Measurements from ENCODE around the gene MOB3A.

The MOB3A gene

DNA sequence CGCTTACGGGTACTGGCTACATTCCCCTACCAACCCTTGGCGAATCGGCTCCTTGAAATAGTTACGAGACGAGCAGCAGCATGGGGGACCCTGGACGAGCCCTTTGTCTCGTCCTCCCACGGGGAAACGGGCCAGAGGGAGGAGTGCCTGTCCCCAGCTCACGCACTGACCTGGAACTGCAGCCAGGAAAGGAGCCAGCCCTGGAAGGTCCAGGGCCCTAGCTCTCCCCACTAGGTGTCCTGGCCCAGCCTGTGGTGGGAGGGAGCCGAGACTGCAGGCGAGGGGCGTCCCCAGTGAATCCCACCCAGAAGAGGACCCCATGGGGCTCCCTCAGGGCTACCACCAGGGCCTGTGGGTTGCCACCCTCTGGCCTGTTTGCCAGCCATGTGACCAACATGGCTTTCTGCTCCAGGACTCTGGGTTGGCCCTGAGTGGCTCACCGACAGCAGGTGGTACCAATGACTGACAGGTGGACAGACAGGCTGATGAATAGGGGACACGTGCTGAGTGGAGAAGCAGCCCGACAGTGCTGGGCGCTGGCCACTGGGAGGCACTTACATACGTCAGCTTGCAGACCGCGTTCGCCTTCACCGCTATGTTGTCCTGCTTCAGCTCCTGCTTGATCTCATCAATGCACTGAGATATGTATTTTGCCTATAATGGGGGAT is 42.1 kb upstream of the MOB3A start:
- peaks cover 39% of the 10 kb centered on the region for H3K79me2 ChIP-seq (ENCODE audit: insufficient read depth, low read length)

GRCh38 chr19:2136796-2137195 is 40.7 kb upstream of the MOB3A start:
- Histone ChIP-seq H3K27me3 (ENCODE audit: insufficient read depth, low read length, poor library complexity, severe bottlenecking) (no peaks in the 10 kb centered on the region), H3K36me3 (ENCODE audit: insufficient read depth, low read length) (peaks cover 50% of the 10 kb centered on the region; the same call in 1 of the 2 replicates), H3K9me3 (ENCODE audit: insufficient read depth, low read depth, low read length) (no peaks in the 10 kb centered on the region), H3K4me1 (ENCODE audit: insufficient read depth, low read length, poor library complexity, severe bottlenecking) (no peaks in the 10 kb centered on the region), H3K9me2 (replicated peaks; ENCODE audit: low read depth, low read length) (no peaks in the 10 kb centered on the region), H3K4me2 (ENCODE audit: low read depth, low read length, poor library complexity, severe bottlenecking) (no peak overlapping the region), H3K79me2 (ENCODE audit: insufficient read depth, low read length) (peaks cover 27% of the 10 kb centered on the region), H2AFZ (ENCODE audit: low read length) (no peak overlapping the region), H3K9ac (ENCODE audit: low read depth, low read length, poor library complexity, severe bottlenecking) (no peak overlapping the region), H3K4me3 (ENCODE audit: low read length, poor library complexity, severe bottlenecking) (no peak overlapping the region), H4K20me1 (ENCODE audit: insufficient read depth, low read length, poor library complexity, severe bottlenecking) (no peaks in the 10 kb centered on the region), H3F3A (ENCODE audit: low read depth) (no peaks in the 10 kb centered on the region)
- TF ChIP-seq EZH2phosphoT487 (IDR thresholded peaks at IDR 0.05; ENCODE audit: borderline replicate concordance) = no peak
- TF ChIP-seq, protein P1, sequence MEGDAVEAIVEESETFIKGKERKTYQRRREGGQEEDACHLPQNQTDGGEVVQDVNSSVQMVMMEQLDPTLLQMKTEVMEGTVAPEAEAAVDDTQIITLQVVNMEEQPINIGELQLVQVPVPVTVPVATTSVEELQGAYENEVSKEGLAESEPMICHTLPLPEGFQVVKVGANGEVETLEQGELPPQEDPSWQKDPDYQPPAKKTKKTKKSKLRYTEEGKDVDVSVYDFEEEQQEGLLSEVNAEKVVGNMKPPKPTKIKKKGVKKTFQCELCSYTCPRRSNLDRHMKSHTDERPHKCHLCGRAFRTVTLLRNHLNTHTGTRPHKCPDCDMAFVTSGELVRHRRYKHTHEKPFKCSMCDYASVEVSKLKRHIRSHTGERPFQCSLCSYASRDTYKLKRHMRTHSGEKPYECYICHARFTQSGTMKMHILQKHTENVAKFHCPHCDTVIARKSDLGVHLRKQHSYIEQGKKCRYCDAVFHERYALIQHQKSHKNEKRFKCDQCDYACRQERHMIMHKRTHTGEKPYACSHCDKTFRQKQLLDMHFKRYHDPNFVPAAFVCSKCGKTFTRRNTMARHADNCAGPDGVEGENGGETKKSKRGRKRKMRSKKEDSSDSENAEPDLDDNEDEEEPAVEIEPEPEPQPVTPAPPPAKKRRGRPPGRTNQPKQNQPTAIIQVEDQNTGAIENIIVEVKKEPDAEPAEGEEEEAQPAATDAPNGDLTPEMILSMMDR (conservative IDR thresholded peaks at IDR 0.05; ENCODE audit: low read length) = no peak

More for the DNA sequence above, 42.1 kb upstream of the MOB3A start:
- Histone ChIP-seq H3K27me3 (ENCODE audit: insufficient read depth, low read length, poor library complexity, severe bottlenecking) (no peaks in the 10 kb centered on the region), H4K20me1 (ENCODE audit: insufficient read depth, low read length, poor library complexity, severe bottlenecking) (no peaks in the 10 kb centered on the region), H3K9me2 (replicated peaks; ENCODE audit: low read depth, low read length) (no peaks in the 10 kb centered on the region), H3K9ac (ENCODE audit: low read depth, low read length, poor library complexity, severe bottlenecking) (no peak overlapping the region), H3K36me3 (ENCODE audit: insufficient read depth, low read length) (peaks cover 36% of the 10 kb centered on the region; the same call in 1 of the 2 replicates), H3K9me3 (ENCODE audit: insufficient read depth, low read depth, low read length) (no peaks in the 10 kb centered on the region), H3K4me1 (ENCODE audit: insufficient read depth, low read length, poor library complexity, severe bottlenecking) (no peaks in the 10 kb centered on the region), H3K4me3 (ENCODE audit: low read length, poor library complexity, severe bottlenecking) (no peak overlapping the region), H2AFZ (ENCODE audit: low read length) (no peak overlapping the region), H3K4me2 (ENCODE audit: low read depth, low read length, poor library complexity, severe bottlenecking) (no peak overlapping the region), H3F3A (ENCODE audit: low read depth) (no peaks in the 10 kb centered on the region)
- TF ChIP-seq, protein P1 (conservative IDR thresholded peaks at IDR 0.05; ENCODE audit: low read length) = no peak
- TF ChIP-seq EZH2phosphoT487 (IDR thresholded peaks at IDR 0.05; ENCODE audit: borderline replicate concordance) = no peak

DNA sequence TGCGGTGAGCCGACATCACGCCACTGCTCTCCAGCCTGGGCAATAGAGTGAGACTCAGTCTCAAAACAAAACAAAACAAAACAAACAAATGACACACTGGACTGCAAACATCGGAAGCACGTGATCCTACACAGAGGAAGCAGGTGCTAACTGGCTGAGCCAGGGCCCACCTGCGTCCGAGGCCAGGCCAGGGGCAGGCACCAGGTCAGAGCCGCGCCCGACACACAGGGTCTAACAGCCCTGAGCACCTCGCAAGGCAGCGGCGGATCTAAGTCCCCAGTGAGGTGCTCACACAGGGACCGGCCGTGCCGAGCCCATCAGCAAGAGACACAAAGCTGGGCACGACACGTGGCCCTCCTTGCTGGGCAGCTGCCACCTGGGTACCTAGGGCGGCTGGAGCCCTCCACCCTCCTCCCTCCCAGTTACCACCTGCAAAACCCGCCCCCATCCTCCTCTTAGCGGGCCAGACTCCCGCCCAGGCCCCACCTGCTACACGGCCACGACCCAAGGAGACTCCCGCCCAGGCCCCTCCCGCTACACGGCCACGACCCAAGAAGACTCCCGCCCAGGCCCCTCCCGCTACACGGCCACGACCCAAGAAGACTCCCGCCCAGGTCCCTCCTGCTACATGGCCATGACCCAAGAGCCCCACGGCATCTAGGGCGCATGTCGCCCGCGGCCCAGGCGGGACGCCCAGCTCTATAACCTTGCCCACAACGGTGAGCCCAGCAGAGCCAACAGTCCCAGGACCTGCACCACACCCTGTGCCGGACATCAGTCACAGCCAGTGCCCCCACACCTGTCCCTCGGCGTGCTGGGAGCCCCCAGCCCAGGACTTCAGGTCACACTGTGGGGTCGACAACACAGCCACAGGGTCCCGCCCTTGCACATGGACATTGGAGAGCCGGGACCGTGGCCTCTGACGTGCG is 39.6 kb upstream of the MOB3A start:
- Histone ChIP-seq H3K4me3 (ENCODE audit: low read length, poor library complexity, severe bottlenecking) (no peak overlapping the region), H3K36me3 (ENCODE audit: insufficient read depth, low read length) (peaks cover 56% of the 10 kb centered on the region; the same call in 1 of the 2 replicates), H3K79me2 (ENCODE audit: insufficient read depth, low read length) (peaks cover 17% of the 10 kb centered on the region), H2AFZ (ENCODE audit: low read length) (no peak overlapping the region), H3K9me2 (replicated peaks; ENCODE audit: low read depth, low read length) (no peaks in the 10 kb centered on the region), H3K9me3 (ENCODE audit: insufficient read depth, low read depth, low read length) (no peaks in the 10 kb centered on the region), H4K20me1 (ENCODE audit: insufficient read depth, low read length, poor library complexity, severe bottlenecking) (no peaks in the 10 kb centered on the region), H3F3A (ENCODE audit: low read depth) (no peaks in the 10 kb centered on the region), H3K9ac (ENCODE audit: low read depth, low read length, poor library complexity, severe bottlenecking) (no peak overlapping the region), H3K4me1 (ENCODE audit: insufficient read depth, low read length, poor library complexity, severe bottlenecking) (no peaks in the 10 kb centered on the region), H3K4me2 (ENCODE audit: low read depth, low read length, poor library complexity, severe bottlenecking) (no peak overlapping the region), H3K27me3 (ENCODE audit: insufficient read depth, low read length, poor library complexity, severe bottlenecking) (no peaks in the 10 kb centered on the region)
- no peak for TF ChIP-seq EZH2phosphoT487 (IDR thresholded peaks at IDR 0.05; ENCODE audit: borderline replicate concordance)
- TF ChIP-seq, protein P1 (conservative IDR thresholded peaks at IDR 0.05; ENCODE audit: low read length) = no peak

All from Loucy (cell line).